Heart right ventricle (tissue), 16 donors: Measurements from ENCODE around the gene TCF7L2. TPM values are rescaled to one million over a fixed set of nuclear protein-coding genes. Genes with fewer than 3 reads are reported as not detected.

ENCODE experiments used
- ATAC-seq, 8 donors: fragments of 200-7000 bp; cut with Tn5 transposase; one replicate each; pipeline ENCODE4 v1.9.1; 2020; ENCODE audit warnings: mild to moderate bottlenecking in 8 of 8, moderate library complexity in 8 of 8, moderate number of reproducible peaks in 1 of 8
- DNase-seq, 2 donors: peaks; one replicate each; pipeline ENCODE4 v3.0.0-alpha.2; 2020
- H3K27ac ChIP-seq, 10 donors: fragments of 200-600 bp; sonication (generic) in 2 of 10; one replicate each; pipeline versions ENCODE4 v1.5.0 to v1.8.0; 2020 to 2022; ENCODE audit warnings: mild to moderate bottlenecking in 3 of 10
- H3K27me3 ChIP-seq, 7 donors: fragments of 200-600 bp; one replicate each; pipeline ENCODE4 v1.8.0; 2021 to 2022; ENCODE audit warnings: mild to moderate bottlenecking in 2 of 7
- H3K36me3 ChIP-seq, 9 donors: fragments of 200-600 bp; sonication (generic) in 1 of 9; one replicate each; pipeline versions ENCODE4 v1.5.0 to v1.8.0; 2020 to 2022; ENCODE audit warnings: mild to moderate bottlenecking in 2 of 9
- H3K4me1 ChIP-seq, 9 donors: fragments of 200-600 bp; sonication (generic) in 1 of 9; one replicate each; pipeline versions ENCODE4 v1.5.0 to v1.8.0; 2020 to 2022; ENCODE audit warnings: mild to moderate bottlenecking in 4 of 9
- H3K4me3 ChIP-seq, 10 donors: fragments of 200-600 bp; sonication (generic) in 2 of 10; one replicate each; pipeline versions ENCODE4 v1.5.0 to v1.8.0; 2020 to 2022; ENCODE audit warnings: mild to moderate bottlenecking in 7 of 10, moderate library complexity in 2 of 10
- H3K9me3 ChIP-seq, 11 donors: fragments of 200-600 bp in 10 of 11; sonication (generic) in 2 of 11; one replicate each; pipeline versions ENCODE4 v1.5.0 to v1.8.0; 2013 to 2022; ENCODE audit warnings: mild to moderate bottlenecking in 2 of 11, control low read depth in 1 of 11, moderate library complexity in 1 of 11
- WGBS, 2 donors: extraction: QIAGEN DNeasy Blood & Tissue Kit; methylation state at CpG; one replicate each; pipeline ENCODE4 v1.1.7; 2013; ENCODE audit warnings: inconsistent platforms in 1 of 2; 5-methylcytosine and 5-hydroxymethylcytosine counted together
- intact Hi-C, 10 donors: fragments of 100-400 bp; cut with DNase I; formaldehyde crosslinking; loops; one replicate each; pipeline versions ENCODE4 v1.11.1 to v1.14.2; 2022
- polyA plus RNA-seq, 2 donors: library from polyadenylated mRNA; stranded (reverse); fragments of 200-250 nt; gene quantifications; one replicate each; pipeline ENCODE4 v1.2.3, GENCODE V29; 2013
- total RNA-seq, 10 donors: library from RNA; stranded (reverse); fragmentation: NEBNext Ultra II Directional in 3 of 10; extraction: Animal tissue kit (Norgen Biotek cat#: 25700) in 3 of 10; gene quantifications; one replicate each; pipeline versions ENCODE4 v1.2.1 to v1.2.4, GENCODE V29; 2021 to 2023
- TF ChIP-seq, protein P1 (sequence below), 9 donors: fragments of 200-600 bp; sonication (generic) in 2 of 9; IDR thresholded peaks; one replicate each; pipeline versions ENCODE4 v1.5.0 to v1.8.0; 2021 to 2022; ENCODE audit warnings: antibody characterized with exemption in 9 of 9, mild to moderate bottlenecking in 5 of 9, moderate library complexity in 1 of 9
- donor health status: Arrhythmogenic right ventricular cardiomyopathy.
- donor health status: ischemic (EF 13 %, LVEDD 7.1; RV severe dilation, severe dysfunction).
- donor health status: healthy with polysubstance abuse.
- donor health status: DM: no; HTN: yes; CAD: no.
- donor health status: DM: no; HTN: no; CAD: no.
- donor health status: ischemic (EF 25% LVEDD 6.9; RV normal size, moderate dysfunction).
- donor health status: ischemic (EF 25% LVEDD 5.7; RV mildly dilated, moderate dysfunction).
- donor health status: healthy.
- donor health status: DM: yes; HTN: yes; CAD: no.
- donor health status: Ischemic cardiomyopathy.
- donor health status: ischemic (EF 35%, LVEDD 5.7; RV mildly dilated, moderate dysfunction).
- donor health status: nonischemic (EF 11% LVEDD 7.7; RV severe dilation, severe dysfunction).
- donor health status: DM: yes; HTN: yes; CAD: no.
- donor health status: PGD.
- donor health status: ischemic (EF 29% LVEDD 5.4; RV normal size, mild dysfunction).
- donor health status: nonischemic (EF 23%, LVEDD 6.1; RV moderate dilation, normal function).

TCF7L2 gene
- total and polyA plus RNA-seq, 12 donors = 3.6 to 15.8 (median 11.8) TPM

DNA sequence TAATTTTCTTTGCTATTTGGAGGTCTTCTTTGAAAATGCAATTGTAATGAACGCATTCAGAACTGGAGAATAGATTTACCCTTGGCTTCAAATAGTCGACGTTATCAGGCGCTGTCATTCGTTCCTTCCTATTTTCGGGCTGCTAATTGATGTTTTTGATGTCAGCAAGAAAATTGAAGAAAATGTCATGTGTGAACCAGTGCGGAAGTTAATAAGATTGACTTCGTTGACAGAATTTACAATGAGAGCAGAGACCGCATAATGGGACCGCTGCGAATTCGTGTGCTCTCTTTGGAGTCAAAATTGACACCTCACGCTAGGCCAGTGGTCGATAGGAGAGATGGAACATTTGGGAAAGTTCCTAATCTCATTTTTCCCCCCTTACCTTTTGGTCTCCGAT, 168.8 kb downstream of the TCF7L2 start:
- WGBS, 2 donors = 91 to 92% methylated on average over 15 of the region's 15 CpGs
- H3K4me3 ChIP-seq = no peak overlapping the region
- intact Hi-C loops = no loop called here
- peaks cover 0 to 4% (median 0%) of the 10 kb centered on the region in 7 donors for H3K27me3 ChIP-seq
- H3K4me1 ChIP-seq = peaks cover 0 to 7% (median 0%) of the 10 kb centered on the region in 9 donors
- ATAC-seq = no peak
- no peak overlapping the region for H3K27ac ChIP-seq
- DNase-seq = no peak
- H3K36me3 ChIP-seq = no peaks in the 10 kb centered on the region
- TF ChIP-seq, protein P1, sequence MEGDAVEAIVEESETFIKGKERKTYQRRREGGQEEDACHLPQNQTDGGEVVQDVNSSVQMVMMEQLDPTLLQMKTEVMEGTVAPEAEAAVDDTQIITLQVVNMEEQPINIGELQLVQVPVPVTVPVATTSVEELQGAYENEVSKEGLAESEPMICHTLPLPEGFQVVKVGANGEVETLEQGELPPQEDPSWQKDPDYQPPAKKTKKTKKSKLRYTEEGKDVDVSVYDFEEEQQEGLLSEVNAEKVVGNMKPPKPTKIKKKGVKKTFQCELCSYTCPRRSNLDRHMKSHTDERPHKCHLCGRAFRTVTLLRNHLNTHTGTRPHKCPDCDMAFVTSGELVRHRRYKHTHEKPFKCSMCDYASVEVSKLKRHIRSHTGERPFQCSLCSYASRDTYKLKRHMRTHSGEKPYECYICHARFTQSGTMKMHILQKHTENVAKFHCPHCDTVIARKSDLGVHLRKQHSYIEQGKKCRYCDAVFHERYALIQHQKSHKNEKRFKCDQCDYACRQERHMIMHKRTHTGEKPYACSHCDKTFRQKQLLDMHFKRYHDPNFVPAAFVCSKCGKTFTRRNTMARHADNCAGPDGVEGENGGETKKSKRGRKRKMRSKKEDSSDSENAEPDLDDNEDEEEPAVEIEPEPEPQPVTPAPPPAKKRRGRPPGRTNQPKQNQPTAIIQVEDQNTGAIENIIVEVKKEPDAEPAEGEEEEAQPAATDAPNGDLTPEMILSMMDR (IDR thresholded peaks at IDR 0.05) = no peak
- no peaks in the 10 kb centered on the region for H3K9me3 ChIP-seq

DNA sequence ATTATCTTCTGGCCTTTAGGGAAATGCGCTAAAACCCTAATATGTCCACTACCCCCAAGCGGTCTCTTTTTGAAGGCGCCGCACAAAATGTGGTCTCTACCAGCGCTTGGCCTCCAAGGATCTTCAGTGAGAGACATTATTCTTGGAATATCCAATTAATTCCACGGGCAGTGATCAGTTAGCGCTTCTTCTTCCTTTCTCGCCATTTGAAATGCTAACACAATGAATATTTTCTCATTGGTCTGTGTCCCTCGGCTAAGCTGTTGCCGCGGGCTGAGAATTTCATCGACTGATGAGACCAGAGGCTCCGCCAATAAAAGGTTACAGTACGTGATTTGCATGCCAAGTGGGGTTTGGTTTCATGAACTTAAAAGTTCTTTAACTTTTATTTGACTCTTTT, 169.8 kb downstream of the TCF7L2 start:
- Histone ChIP-seq H3K4me1 (no peaks in the 10 kb centered on the region), H3K4me3 (no peak overlapping the region), H3K9me3 (no peaks in the 10 kb centered on the region), H3K27ac (no peak overlapping the region), H3K27me3 (peaks cover 0 to 4% (median 0%) of the 10 kb centered on the region in 7 donors), H3K36me3 (no peaks in the 10 kb centered on the region)
- ATAC-seq (no peak), DNase-seq (no peak)
- WGBS, 2 donors = 98% methylated on average over 14 of the region's 14 CpGs
- TF ChIP-seq, protein P1 (IDR thresholded peaks at IDR 0.05) = no peak
- intact Hi-C loops = loop anchor here in 7 of 10 donors (5.0 to 10.0 kb wide), 8 partner anchors 58 to 555 kb away; partner anchors contain the start of gene TCF7L2 (in 1 of the 7)

DNA sequence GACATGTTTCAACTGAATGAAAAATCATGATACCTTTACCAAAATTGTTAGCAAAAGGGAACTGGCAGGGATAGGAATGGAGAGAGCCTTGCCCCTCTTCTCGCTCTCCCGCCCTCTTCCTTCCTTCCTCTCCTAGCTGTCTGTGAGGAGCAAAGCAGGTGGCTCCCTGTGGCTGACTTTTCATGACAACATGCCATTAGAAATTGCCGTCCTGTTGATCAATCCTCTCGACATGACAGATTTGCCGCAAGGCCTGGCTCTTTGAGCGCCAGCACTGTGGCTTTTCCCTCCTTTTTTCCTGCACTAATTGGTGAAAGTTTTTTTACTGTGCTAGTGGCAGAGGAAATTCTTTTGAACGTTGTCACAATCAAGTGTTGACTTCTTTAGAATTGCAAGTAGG, 171.1 kb downstream of the TCF7L2 start:
- intact Hi-C loops = loop anchor here in 7 of 10 donors (5.0 to 10.0 kb wide), 8 partner anchors 59 to 556 kb away; partner anchors contain the start of gene TCF7L2 (in 1 of the 7)
- Histone ChIP-seq H3K36me3 (no peaks in the 10 kb centered on the region), H3K9me3 (no peaks in the 10 kb centered on the region), H3K4me3 (no peak overlapping the region), H3K27me3 (peaks cover 0 to 11% (median 0%) of the 10 kb centered on the region in 7 donors), H3K27ac (no peak overlapping the region), H3K4me1 (peaks cover 0 to 7% (median 1%) of the 10 kb centered on the region in 9 donors)
- ATAC-seq (no peak), DNase-seq (no peak)
- TF ChIP-seq, protein P1 (IDR thresholded peaks at IDR 0.05) = no peak
- 74 to 79% methylated on average over 7 of the region's 7 CpGs for WGBS, 2 donors

DNA sequence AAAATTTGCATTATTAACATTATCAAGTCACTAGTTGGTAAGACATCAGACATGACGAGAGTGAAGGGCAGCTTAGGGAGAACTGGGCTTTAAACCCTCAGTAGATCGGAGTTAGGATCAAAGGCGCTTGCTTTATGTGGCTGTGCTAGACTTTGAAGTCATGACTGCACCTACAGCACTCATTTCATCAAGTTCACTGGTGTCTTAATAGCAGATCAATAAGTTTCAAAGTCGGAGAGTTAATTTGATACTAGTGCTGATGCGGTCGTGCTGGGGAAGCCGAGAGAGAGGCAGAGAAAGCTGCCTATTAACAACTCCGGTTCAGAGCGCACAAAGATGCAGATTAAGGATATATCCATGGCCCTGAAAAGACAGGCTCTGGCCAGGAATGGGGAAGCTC, 172.9 kb downstream of the TCF7L2 start:
- Histone ChIP-seq H3K27ac (no peak overlapping the region), H3K27me3 (peaks cover 0 to 18% (median 0%) of the 10 kb centered on the region in 7 donors), H3K36me3 (no peaks in the 10 kb centered on the region), H3K4me3 (no peak overlapping the region), H3K9me3 (no peaks in the 10 kb centered on the region), H3K4me1 (peaks cover 0 to 14% (median 4%) of the 10 kb centered on the region in 9 donors)
- 93 to 95% methylated on average over 9 of the region's 9 CpGs for WGBS, 2 donors
- intact Hi-C loops = loop anchor here in 7 of 10 donors (5.0 to 10.0 kb wide), 8 partner anchors 61 to 558 kb away; partner anchors contain the start of gene TCF7L2 (in 1 of the 7)
- TF ChIP-seq, protein P1 (IDR thresholded peaks at IDR 0.05) = no peak
- ATAC-seq (no peak), DNase-seq (no peak)
